Stimulated activated CD8-positive, alpha-beta memory T cell treated with anti-CD3 and anti-CD28 coated beads, Interleukin-12 subunit alpha, Interleukin-12 subunit beta, amount 100 ng/mL, for 1 hour (primary cell): ENCODE results near the gene FURIN.
"Not testable (repeated sequence)": the region's sequence is repeated elsewhere in the genome, so short reads cannot be mapped to it uniquely, and the experiment has no call there.

Experiments
- DNase-seq: peaks from one replicate; pipeline ENCODE4 v3.0.0-alpha.2; 2020; ENCODE audit warnings: low read depth

The FURIN gene

DNA sequence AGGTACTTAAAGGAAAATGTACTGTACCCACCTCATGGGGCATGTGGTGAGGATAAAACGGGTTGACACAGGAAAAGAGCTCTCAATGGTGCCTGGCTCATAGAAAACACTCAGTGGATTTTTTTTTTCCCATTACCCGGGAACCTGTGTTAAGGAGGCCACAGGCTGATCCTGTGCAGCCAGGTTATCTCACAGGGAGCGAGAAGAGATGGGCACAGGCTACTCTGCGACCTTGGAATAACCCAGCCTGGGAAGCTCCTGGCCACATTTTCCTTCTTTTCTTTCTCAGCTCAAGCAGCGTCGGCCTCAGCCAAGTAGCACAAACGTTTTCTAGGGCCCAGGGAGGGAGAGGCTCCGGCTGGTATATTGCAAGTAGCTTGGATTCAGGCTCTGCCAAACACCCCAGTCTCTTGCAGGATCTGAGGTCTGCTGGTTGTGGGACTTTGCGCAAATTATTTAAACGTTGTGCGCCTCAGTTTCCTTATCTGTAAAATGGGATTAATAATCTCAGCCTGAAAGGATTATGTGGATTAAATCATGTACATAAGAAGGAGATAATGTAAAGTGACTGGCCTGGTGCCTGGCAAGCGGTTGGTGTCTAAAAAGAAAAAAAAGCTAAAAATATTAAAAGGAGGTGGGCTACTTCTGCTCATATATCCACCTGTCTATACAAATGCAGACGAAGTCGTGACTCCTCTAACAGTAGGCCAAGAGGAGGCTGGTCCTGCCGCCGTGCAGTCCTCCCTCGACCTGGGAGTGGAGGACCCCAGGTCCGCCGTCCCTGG lies 2.2 kb downstream of the FURIN start:
- no peak for DNase-seq

DNA sequence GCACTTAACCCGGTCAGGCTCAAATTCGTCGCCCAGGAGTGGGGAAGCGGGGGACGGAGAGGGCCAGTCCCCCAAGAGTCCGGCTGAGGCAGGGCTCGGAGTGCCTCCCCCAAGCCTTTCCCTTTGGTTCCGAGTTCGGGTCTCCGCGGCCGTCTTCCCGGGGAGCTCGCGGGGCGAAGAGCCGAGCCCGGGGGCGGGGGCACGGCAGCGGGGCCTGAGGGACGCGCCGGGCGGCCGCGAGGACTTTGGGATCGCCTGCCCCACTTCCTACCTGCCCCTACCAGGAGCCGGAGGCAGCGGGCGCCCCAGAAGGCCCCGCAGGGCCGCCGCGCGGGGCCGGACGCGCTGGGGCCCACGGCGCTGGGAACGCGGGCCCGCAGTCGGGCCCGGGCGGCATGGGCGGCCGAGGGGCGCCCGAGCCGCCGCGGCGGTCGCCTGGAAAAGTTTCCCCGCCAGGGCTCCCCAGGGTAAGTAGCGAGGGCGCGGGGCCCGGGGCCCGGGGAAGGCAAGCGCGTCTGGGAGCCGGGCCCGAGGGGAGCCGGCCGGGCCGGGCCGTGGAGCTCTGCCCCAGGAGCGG lies 2.8 kb downstream of the FURIN start:
- no peak for DNase-seq

DNA sequence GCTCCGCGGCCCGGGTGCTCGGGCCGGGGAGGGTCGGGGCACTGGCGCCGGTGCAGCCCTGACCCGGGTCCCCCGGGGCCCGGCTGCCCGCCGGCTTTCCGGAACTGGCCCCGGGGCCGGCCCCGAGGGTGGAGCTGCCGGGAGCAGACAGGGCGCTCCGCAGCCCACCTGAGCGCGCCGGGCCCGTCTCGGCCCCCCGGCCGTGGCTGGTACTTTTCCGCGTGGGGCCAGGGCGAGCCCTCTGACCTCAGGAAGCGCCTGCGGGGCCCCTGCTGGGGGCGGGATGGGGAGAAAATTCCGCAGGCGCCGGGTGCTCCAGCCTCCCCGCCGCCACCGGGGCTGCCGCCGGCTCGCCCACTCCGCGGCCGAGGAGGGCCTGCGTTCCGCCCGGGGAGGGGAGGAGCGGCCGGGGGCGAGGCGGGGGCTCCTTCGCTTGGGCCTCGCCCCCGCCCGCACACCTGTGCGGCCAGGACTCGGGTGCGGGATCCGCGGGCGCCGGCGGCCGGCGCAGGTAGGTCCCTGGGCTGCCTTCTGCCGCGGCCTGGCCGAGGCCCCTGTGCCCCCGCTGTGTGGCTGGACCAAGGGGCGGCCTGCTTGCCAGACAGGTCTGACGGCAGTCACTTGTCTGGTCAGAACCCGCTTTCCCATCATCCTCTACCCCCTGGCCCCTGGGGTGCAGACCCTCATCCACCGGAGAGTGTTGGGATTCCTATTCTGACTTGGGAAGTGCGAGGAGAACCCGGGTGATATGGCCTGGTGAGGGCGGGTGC lies 3.5 kb downstream of the FURIN start:
- no peak for DNase-seq

DNA sequence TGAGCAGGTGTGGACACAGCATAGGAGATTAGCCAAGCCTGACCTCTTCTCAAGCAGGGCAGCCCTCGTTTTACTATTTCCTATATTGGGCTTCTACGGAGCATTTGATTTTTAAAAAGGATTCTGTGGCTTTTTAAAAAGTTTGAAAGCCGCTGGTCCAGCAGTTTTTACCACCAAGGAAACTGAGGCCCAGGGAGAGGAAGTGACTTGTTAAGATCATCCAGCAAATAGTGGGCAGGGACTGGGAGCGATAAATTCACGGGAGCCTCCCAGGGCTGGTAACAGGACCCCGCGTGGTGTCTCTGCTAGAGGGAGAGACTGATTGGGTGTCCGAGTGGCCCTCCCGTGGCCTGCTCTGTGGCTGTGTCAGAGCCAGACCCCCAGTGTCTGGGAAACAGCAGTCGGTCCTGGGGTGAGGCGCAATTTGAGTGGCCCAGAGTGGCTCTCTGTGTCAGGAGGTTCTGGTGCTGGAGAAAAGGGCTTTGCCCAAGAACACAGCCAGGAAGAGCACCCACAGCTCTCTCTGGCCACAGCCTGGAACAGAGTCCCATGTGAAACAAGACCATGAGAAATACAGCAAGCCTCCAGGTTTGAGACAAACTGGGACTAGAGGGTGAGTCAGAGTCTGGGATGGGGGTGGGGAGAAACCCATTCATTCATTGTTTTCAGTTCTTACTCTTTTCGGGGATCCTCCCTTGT lies 4.2 kb downstream of the FURIN start:
- no peak for DNase-seq

DNA sequence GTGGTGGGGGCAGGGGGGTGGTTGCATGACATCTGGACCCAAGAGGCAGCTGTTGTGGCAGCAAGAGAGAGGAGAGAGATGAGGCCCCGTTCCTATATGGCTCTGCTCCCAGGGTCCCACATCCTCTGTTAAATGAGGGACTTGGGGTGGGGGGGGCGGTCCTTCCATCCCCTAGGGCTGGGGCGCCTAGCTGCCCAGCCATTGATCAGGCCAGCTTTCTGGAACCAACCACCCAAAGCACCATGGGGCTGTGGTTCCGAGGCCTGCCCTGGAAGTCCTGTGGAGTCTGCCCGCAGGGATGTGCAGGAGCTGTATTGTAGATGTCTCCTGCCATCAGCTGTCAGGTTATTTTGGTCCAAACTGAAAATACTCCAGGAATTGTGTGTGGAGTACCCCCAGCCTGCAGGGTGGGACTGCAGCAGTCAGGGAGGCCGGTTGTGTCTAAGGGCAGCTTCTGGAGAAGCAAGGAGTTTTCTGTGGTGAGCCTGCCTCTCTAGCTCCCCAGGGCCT lies 5.2 kb downstream of the FURIN start:
- DNase-seq = no peak

DNA sequence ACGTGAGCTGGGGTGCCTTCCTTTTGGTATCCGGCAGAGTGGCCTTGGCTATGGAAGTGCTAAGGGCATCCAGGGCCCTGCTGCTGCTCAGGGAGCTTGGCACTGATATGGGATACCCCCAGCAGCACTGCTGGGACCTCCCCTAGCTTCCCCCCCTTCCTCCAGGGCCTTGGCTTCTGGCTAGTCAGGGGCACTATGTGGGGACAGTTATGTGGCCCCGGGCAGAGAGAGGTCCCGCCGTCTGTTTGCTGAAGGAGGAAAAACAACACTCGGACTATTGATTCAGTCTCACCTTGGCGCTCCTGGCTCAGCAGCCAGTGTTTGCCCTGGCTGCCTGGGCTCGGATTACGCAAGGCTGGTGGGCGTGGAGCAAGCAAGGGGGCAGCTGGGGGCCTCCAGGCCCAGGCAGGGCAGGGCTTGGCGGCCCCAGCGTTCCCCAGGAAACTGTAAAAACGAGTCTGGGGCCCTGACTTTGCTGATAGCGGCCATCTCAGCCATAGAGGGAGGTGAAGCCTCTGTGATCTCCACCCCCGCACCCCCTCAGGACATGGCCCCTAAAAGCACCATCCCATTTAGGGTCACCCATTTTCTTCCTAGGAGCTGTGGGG lies 5.7 kb downstream of the FURIN start:
- DNase-seq = no peak

DNA sequence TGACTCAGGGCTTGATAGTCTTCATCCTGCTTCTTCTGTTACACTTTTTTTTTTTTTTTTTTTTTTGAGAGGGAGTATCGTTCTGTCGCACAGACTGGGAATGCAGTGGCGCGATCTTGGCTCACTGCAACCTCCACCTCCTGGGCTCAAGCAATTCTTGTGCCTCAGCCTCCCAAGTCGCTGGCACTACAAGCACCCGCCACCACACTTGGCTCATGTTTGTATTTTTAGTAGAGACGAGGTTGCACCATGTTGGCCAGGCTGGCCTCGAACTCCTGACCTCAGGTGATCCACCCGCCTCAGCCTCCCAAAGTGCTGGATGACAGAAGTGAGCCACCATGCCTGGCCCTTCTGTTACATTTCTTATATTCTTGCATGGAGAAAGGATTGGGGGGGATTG lies 6.6 kb downstream of the FURIN start:
- not testable (repeated sequence) for DNase-seq

DNA sequence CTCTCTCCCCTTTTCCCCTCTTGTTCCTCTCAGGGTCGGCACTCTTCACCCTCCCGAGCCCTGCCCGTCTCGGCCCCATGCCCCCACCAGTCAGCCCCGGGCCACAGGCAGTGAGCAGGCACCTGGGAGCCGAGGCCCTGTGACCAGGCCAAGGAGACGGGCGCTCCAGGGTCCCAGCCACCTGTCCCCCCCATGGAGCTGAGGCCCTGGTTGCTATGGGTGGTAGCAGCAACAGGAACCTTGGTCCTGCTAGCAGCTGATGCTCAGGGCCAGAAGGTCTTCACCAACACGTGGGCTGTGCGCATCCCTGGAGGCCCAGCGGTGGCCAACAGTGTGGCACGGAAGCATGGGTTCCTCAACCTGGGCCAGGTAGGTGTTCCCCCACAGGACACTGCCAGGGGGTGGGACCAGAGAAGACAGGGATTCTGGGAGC lies 7.2 kb downstream of the FURIN start:
- no peak for DNase-seq

DNA sequence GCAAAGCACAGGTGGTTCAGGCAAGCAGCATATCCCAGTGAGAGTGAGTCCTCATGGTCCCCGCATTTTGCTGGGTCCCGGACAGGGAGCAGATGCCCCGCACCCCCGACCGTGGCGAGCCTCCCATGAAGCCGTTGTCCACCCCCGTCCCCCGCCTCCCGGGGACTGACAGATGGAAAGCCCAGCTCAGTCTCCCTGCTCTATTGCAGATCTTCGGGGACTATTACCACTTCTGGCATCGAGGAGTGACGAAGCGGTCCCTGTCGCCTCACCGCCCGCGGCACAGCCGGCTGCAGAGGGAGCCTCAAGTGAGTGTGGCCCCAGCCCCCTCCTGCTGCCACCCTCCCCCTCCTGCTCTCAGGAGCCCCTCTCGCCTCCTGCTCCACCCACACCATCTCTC lies 7.7 kb downstream of the FURIN start:
- no peak for DNase-seq

DNA sequence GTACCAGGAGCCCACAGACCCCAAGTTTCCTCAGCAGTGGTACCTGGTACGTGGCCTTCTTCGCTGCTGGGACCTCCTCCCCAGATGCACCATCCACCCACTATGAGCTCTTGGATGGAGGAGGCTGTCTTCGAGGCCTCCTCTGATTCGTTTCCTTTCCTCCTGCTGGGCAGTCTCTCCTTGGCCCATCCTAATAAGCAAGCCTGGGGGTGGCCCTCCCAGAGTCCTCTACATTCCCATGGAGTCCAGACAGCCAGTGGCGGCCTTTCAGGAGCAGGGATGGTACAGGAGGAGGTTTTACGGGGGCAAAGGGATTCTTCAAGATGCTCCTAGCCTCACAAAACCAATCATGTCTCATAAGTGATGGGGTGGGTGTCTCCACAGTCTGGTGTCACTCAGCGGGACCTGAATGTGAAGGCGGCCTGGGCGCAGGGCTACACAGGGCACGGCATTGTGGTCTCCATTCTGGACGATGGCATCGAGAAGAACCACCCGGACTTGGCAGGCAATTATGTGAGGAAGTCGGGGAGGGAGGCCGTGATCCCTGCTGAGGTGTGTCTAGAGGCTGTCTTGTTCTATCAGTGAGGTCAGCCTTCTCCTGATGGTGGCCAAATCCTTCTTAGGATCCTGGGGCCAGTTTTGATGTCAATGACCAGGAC lies 8.3 kb downstream of the FURIN start:
- no peak for DNase-seq

DNA sequence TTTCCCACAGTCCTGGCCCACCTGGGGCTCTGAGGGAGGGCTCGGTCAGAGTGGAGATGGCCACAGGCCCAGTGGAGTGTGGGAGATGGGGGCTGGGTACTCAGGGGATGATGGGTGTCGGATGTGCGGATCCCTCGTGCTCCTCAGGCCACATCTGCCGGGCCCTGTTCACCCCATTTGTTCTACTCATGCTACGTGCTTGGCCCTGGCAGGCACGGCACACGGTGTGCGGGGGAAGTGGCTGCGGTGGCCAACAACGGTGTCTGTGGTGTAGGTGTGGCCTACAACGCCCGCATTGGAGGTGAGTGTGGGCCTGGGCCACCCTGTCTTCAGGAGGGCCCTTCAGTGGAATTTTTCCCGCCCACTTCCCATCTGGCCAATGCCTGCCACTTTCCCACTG lies 8.9 kb downstream of the FURIN start:
- DNase-seq = no peak

DNA sequence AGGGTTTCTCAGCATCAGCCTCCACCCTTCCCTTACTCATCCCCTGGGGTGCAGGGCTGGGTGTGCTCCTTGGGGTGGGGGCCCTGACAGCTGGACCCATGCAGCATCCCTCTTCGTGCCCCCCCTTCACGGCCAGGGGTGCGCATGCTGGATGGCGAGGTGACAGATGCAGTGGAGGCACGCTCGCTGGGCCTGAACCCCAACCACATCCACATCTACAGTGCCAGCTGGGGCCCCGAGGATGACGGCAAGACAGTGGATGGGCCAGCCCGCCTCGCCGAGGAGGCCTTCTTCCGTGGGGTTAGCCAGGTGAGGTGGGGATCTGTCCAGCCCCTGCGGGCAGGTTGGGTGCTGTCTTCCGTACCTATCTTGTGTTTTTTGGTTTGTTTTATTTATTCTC lies 9.6 kb downstream of the FURIN start:
- no peak for DNase-seq

DNA sequence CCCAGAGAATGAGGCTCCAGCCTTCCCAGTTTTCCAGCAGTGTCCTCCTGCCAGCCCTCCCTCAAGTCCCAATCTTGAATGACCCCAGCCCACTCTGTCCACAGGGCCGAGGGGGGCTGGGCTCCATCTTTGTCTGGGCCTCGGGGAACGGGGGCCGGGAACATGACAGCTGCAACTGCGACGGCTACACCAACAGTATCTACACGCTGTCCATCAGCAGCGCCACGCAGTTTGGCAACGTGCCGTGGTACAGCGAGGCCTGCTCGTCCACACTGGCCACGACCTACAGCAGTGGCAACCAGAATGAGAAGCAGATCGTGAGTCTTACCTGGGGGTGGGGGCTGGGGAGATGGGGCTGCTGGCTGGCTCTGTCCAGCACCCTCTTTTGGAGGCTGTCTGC lies 10.3 kb downstream of the FURIN start:
- DNase-seq = no peak

DNA sequence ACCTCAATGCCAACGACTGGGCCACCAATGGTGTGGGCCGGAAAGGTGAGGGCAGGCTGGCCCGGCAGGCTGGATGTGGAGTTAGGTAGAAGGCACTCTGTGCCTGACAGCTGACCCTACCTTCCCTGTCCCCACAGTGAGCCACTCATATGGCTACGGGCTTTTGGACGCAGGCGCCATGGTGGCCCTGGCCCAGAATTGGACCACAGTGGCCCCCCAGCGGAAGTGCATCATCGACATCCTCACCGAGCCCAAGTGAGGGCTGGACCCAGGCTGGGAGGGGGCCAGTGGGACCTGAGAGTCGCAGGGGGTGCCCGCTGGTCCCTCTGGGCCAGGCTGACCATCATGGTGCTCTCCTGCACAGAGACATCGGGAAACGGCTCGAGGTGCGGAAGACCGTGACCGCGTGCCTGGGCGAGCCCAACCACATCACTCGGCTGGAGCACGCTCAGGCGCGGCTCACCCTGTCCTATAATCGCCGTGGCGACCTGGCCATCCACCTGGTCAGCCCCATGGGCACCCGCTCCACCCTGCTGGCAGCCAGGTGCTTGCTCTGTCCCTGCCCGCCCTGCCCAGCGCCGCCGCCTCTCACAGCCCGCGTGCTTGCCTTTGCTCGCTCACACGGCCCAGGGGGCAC lies 11.5 kb downstream of the FURIN start:
- DNase-seq = no peak

DNA sequence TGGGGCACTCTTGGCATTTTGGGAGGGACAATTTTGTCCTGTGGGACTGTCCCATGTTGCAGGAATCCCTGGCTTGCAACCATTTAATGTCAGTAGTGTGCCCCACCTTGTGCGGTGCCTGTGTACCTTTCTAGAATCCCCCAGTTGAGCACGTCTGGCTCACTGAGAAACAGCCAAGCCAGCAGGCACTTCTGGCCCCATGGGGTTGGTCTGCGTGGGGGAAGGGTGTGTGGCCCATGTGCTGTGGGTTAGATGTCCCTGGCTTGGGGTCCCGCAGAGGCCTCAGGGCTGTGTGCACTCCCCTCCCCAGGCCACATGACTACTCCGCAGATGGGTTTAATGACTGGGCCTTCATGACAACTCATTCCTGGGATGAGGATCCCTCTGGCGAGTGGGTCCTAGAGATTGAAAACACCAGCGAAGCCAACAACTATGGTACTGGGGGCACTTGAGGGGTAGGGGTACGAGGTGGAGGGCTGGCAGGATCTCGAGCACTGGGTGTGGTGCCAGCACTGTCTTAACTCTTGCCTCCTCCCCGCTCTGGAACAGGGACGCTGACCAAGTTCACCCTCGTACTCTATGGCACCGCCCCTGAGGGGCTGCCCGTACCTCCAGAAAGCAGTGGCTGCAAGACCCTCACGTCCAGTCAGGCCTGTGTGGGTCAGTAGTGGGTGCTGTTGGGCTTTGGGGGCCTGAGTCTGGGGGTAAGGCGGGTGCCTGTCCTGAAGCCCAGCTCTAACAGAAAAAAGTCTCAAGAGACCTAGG lies 12.2 kb downstream of the FURIN start:
- no peak for DNase-seq

DNA sequence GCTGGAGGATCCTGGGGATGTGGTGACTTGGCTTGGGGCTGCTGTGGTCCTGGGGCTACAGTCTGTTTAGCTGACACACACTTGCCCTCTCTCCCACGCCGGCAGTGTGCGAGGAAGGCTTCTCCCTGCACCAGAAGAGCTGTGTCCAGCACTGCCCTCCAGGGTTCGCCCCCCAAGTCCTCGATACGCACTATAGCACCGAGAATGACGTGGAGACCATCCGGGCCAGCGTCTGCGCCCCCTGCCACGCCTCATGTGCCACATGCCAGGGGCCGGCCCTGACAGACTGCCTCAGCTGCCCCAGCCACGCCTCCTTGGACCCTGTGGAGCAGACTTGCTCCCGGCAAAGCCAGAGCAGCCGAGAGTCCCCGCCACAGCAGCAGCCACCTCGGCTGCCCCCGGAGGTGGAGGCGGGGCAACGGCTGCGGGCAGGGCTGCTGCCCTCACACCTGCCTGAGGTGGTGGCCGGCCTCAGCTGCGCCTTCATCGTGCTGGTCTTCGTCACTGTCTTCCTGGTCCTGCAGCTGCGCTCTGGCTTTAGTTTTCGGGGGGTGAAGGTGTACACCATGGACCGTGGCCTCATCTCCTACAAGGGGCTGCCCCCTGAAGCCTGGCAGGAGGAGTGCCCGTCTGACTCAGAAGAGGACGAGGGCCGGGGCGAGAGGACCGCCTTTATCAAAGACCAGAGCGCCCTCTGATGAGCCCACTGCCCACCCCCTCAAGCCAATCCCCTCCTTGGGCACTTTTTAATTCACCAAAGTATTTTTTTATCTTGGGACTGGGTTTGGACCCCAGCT lies 13.0 kb downstream of the FURIN start:
- DNase-seq = no peak

DNA sequence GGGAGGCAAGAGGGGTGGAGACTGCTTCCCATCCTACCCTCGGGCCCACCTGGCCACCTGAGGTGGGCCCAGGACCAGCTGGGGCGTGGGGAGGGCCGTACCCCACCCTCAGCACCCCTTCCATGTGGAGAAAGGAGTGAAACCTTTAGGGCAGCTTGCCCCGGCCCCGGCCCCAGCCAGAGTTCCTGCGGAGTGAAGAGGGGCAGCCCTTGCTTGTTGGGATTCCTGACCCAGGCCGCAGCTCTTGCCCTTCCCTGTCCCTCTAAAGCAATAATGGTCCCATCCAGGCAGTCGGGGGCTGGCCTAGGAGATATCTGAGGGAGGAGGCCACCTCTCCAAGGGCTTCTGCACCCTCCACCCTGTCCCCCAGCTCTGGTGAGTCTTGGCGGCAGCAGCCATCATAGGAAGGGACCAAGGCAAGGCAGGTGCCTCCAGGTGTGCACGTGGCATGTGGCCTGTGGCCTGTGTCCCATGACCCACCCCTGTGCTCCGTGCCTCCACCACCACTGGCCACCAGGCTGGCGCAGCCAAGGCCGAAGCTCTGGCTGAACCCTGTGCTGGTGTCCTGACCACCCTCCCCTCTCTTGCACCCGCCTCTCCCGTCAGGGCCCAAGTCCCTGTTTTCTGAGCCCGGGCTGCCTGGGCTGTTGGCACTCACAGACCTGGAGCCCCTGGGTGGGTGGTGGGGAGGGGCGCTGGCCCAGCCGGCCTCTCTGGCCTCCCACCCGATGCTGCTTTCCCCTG lies 13.8 kb downstream of the FURIN start:
- DNase-seq = no peak

DNA sequence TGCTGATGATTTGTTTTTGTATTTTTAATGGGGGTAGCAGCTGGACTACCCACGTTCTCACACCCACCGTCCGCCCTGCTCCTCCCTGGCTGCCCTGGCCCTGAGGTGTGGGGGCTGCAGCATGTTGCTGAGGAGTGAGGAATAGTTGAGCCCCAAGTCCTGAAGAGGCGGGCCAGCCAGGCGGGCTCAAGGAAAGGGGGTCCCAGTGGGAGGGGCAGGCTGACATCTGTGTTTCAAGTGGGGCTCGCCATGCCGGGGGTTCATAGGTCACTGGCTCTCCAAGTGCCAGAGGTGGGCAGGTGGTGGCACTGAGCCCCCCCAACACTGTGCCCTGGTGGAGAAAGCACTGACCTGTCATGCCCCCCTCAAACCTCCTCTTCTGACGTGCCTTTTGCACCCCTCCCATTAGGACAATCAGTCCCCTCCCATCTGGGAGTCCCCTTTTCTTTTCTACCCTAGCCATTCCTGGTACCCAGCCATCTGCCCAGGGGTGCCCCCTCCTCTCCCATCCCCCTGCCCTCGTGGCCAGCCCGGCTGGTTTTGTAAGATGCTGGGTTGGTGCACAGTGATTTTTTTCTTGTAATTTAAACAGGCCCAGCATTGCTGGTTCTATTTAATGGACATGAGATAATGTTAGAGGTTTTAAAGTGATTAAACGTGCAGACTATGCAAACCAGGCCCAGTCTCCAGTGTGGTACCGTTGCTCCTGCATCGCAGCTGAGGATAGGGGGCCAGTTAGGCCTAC lies 14.6 kb downstream of the FURIN start:
- no peak for DNase-seq
